OCI-M2 (cell line): ENCODE results near the gene FAM229B.
"Not testable (repeated sequence)": the region's sequence is repeated elsewhere in the genome, so short reads cannot be mapped to it uniquely, and the experiment has no call there.

ENCODE experiments used
- DNase-seq: peaks from one replicate; lab custom pipeline; 2025; ENCODE audit not compliant: unreplicated experiment; lab: John Stamatoyannopoulos, UW

Gene FAM229B

DNA sequence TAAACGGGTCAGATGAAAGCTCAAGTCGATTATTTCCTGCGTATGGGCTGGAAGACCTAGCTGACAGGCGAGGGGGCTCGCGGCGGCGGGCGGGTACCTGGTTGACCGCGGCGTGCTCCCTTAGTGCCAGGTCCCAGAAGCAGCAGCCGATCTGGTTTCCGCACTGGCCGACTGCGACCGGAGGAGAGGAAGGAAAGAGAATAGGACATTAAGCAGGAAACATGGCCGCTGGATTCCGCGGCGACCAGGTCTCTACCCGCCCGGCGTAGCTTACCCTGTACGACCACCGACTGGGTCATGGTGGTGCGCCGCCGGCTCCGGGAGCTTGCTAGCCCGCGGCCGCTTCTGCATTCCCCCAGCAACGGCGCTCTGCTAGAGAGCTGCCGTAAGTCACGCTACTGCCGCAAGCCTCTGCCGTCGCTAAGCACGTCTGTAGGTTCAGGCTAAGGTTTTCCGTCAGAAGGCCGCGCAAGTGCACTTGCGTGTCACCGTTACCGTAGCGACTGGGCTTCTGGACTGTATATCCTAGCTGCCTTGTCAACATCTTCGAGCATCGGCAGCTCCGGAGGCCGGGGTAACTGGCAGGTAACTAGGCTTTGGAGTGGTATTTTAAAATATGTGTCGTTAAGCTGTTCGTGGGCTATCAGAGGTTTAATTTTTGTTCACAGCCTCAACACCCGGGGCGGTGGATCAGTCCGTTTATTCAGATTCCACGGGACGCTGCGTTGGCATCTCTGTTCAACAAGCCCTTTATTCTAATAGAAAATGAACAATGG lies at the start of gene FAM229B, which contains the start of gene TUBE1:
TSS of gene FAM229B (plus strand) at position 456 of the 776 bp plus-strand sequence. CDS start 11,693 bp downstream, outside the sequence.
TSS of gene TUBE1 (minus strand) at position 347 of the 776 bp plus-strand sequence. CDS start at position 299, 48 bp downstream.
- peak; percentile 84 for DNase-seq

- DNase-seq: no peak
These were observed 49.6 kb upstream of the FAM229B start for GRCh38 chr6:112037783-112038216.

GRCh38 chr6:112038268-112038667 lies 49.1 kb upstream of the FAM229B start:
- DNase-seq: no peak

DNA sequence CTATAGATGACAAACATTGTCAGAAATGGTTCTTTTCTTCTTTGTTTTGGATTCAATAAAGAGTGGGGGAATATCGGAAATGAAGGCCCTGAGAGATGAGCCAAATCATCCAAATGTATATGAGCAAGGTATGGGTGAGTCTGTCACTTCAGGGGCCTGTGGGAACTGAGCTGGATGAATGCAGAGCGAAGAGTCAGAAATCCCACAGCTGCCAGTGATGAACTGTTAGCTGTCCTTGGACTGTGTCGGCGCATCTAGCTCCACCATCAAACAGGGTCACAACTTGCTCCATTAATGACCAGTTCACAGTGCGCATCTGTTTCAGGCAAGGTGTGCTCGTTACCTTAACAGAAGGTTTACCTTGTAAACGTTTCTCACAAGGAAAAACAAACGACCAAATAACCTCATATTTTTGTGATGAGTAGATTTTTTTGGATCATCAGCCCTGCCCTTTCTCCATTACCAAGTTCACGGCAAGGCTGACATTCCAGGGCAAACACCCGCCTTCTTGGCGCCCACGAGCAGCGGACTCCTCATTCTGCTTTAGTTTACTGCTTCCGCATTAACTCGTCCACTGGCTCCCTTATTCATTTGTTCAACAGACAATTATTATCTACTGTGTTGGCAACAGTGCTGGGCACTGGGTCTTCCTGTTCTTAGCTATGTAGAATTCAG lies 48.5 kb upstream of the FAM229B start:
- no peak for DNase-seq

- DNase-seq: no peak
These were observed 48.0 kb upstream of the FAM229B start for GRCh38 chr6:112039431-112039770.

GRCh38 chr6:112040956-112041355 lies 46.4 kb upstream of the FAM229B start:
- no peak for DNase-seq

- DNase-seq: no peak
These were observed 45.9 kb upstream of the FAM229B start for GRCh38 chr6:112041535-112041934.

GRCh38 chr6:112043032-112044007 lies 44.1 kb upstream of the FAM229B start:
- peak; percentile 93 for DNase-seq

DNA sequence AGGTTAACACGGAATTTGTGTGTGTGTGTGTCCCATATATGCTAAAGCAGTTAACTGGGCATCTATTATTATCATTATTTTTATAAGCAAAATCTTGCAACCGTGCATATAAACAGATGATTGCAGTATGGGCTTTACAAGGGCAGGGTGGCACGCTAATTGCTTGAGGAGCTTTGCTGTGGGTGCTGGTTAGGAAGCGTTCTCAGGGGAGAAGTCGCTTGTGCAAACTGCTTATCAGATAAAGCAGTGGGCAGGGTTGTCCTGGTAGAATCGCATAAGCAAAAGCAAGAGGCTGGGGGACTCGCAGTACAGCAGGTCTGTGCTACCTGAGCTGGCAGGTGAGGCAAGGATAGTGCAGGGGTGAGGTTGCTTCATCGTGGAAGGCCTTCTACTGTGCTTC lies 43.2 kb upstream of the FAM229B start:
- DNase-seq: no peak

DNA sequence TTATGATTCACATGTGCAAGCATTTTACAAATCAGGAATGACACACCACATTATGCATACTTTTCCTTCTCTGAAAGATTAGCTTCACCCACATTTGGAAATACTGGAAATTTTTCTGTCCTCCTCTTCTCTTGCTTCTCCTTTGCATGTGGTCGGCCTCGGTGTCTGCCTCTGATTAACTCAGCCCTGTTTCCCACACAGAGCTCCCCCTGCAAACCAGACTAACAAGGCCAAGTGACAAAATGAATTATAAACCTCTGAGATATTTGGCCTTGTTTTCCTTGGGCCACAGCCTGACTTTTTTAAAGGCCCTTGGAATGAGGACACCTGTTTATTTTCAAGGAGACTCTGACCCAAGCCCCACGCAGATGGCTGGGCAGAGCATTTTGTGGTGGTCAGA lies 42.5 kb upstream of the FAM229B start:
- no peak for DNase-seq

GRCh38 chr6:112047523-112047922 lies 39.9 kb upstream of the FAM229B start:
- DNase-seq: not testable (repeated sequence)

GRCh38 chr6:112049026-112049799 lies 38.2 kb upstream of the FAM229B start:
- no peak for DNase-seq

- no peak for DNase-seq
These were observed 37.4 kb upstream of the FAM229B start for GRCh38 chr6:112049996-112050395.

- no peak for DNase-seq
These were observed 37.0 kb upstream of the FAM229B start for GRCh38 chr6:112050429-112050828.

DNA sequence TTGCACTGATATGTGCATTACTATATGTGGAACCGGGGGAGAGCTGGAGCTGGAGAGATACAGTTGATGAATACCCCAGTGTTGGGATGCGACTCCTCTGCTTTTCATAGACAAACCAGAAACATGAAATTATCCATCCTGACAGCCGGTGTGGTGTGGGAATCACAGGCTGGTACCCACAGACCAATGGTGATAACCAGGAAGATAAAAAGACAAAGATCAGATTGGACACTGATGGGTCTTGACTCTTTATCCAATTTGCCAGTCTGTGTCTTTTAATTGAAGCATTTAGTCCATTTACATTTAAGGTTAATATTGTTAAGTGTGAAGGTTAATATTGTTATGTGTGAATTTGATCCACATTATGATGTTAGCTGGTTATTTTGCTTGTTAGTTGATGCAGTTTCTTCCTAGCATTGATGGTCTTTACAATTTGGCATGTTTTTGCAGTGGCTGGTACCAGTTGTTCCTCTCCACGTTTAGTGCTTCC lies 36.1 kb upstream of the FAM229B start:
- not testable (repeated sequence) for DNase-seq

DNA sequence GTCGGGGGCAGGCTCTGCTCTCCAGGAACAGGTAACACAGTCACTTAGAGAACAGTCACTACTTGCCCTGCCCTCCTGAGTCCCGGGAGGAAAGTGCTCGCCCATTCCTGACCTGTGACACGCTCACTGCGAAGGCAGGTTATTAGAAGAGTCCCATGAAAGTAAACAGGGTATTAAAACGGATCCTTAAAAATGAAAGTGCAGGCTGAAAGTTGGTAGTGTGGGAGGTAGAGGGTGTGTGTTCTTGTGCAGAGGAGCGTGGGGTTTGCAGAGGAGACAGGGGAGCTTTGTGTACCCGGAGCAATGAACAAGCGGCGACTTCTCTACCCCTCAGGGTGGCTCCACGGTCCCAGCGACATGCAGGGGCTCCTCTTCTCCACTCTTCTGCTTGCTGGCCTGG lies 33.4 kb upstream of the FAM229B start, which contains the start of gene CCN6:
TSS of gene CCN6 (plus strand) at position 104 of the 400 bp plus-strand sequence. CDS start at position 358, 254 bp downstream.
- no peak for DNase-seq

DNA sequence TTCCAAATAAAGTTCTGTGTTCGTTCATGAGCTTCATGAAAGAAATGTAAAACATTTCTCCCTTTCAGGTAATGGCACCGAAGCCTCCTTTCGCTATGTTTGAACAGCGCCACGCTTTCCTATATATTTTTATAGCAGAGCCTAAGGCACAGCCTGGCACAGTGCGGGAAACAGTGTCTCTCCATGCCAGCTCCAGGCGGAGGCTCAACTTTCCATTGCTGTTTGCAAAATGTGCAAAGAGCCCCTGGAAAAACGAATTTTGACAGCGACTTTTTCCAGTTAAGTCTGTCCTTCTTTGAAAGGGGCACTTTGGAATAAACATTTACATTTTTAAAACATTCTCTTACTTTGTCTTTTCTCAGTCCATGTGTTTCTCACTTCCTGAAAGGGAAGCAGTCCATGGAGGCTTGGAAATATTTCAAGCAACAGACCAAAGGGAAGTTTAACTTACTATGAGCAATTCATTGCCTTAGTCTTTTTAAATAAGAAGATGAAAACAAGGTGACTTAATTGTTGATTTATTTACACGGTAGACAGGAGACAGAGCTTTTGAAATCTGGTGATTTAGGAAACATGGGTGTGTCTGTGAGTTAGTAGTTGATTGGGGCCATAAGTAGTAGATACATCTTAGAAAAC lies 32.7 kb upstream of the FAM229B start:
- DNase-seq: no peak

DNA sequence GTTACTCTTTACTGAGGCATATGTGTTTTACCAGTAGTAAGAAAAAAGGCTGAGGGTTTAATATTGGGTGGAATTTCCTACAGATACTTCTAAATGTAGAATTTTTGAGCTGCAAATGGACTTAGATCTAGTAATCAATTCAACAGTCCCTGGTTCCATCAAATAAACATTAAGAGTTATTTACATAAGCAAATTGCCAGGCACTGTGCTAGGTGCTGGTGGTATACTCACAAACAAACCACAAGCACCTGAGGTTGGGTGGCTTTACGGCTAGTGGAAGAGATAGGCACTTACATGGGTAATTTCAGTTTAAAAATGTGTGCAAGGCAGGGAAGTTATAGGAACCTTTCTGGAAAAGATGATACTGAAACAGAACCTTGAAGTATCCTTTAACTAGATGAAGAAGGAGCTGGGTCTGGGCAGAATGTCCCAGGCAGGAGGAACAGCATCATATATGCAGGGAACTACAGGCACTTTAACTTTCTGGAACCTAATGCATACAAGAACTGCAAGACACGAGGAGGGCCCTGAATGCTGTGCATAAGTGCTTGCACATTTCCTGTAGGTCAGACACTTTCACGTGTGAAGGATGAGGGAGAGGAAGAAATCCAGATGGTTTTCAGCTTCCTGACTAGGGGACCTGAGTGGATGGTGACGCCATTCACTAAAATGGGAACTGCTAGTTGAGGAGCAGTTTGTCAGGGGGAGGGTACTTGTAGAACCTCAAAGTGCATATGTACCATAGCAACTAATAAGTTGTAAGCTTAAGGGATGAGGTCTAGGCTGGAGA lies 29.0 kb upstream of the FAM229B start:
- DNase-seq: no peak

GRCh38 chr6:112061605-112062004 lies 25.8 kb upstream of the FAM229B start:
- DNase-seq: no peak
